SH-SY5Y (cell line): Measurements from ENCODE around the gene STX2.

Source experiments
- GATA2 ChIP-seq: IDR thresholded peaks from 2 replicates; pipeline ENCODE4 v1.6.1; 2011; ENCODE audit warnings: mild to moderate bottlenecking, low read depth, low read length
- GATA3 ChIP-seq: IDR thresholded peaks from 2 replicates; pipeline ENCODE4 v1.6.1; 2011; ENCODE audit warnings: low read depth, mild to moderate bottlenecking, low read length, moderate library complexity

The STX2 gene

DNA sequence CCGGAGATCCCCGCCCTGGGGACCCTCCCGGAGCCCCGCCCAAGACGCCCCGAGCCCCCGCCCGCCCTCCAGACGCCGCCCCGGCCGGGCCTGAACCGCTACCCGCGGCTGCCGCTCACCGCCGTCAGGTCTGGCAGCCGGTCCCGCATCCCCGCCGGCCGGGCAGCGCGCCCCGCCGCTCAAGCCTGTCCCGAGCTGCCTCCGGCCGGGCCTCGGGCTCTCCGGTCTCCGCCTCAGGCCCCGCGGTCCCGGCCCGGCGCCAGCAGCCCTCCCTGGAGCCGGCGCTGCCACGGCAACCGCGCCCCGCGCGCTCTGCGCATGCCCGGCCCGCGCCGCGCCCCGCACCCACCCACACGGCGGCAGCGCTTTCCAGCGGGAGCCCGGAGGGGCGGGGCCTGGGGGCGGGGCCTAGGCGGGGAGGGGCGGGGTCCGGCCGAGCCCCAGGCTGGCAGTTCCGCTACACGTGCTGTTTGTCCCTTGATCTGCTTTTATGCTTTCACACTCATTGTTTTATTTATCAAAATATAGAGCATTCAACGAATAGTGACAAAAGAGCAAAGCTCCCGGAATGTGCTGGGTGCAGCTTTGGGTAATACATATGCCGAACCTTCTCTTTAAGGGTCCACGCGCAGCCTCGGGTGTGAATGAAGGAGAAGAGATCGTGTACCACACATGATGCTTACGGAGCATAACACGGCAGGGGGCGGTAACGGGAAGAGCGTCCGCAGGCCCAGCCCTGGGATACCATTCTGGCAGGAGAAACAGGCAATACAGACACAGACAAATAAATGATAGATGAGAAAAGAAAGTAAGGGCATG is at the start of gene STX2:
Gene STX2, minus strand, starts transcription at position 300 of the 819 bp plus-strand sequence. Its CDS starts 151 bp downstream, at position 149.
- TF ChIP-seq GATA2 = no peak
- TF ChIP-seq GATA3 = no peak

DNA sequence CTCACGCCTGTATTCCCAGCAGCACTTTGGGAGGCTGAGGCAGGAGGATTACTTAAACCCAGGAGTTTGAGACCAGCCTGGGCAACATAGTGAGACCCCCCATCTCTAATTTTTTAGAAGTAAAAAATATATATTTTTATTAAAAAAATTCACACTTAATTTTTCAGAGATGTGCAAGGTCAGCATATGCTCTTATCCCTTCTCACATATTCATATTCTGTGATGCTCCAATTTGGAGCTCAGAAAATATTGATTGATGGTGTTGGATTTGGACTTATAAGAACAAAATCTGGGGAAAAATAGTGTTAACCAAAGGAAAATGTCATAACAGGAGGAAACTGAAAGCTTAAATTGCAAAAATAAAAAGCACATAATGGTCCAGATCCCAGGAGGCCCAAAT is 42.5 kb upstream of the STX2 start:
- TF ChIP-seq GATA3 (no peak), GATA2 (no peak)

DNA sequence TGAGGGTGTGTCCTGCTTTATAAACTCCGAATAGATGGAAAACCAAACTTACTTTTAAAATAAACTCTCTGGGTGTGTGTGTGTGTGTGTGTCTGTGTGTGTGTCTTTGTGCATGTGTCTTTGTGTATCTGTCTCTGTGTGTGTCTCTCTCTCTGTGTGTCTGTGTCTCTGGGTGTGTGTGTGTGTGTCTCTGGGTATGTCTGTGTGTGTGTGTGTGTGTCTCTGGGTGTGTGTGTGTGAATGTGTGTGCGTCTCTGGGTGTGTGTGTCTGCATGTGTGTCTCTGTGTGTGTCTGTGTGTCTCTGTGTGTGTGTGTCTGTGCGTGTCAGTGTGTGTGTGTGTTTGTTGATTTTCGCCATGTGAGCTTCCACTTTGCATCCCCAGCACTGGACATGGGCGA is 42.0 kb upstream of the STX2 start:
- TF ChIP-seq GATA3 (no peak), GATA2 (no peak)

DNA sequence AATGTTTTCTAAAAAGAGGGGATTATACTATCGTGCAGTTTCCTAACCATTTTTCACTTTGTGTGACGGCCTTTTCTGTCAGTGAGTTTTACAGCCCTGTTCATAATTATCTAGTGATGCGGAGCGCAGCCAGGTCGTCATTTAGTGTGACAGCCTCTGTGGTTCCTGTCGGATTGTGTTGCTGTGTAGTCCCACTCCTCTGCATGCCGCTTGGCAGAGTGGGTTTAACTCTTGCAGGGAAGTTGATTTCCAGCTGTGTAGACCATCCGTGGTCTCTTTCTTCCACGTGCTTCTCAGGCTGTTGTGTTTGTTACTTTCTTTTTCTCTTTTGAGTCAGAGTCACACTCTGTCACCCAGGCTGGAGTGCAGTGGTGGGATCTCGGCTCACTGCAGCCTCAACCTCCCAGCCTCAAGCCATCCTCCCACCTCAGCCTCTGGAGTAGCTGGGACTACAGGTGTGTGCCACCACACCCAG is 41.4 kb upstream of the STX2 start:
- TF ChIP-seq GATA2 = no peak
- TF ChIP-seq GATA3 = no peak

DNA sequence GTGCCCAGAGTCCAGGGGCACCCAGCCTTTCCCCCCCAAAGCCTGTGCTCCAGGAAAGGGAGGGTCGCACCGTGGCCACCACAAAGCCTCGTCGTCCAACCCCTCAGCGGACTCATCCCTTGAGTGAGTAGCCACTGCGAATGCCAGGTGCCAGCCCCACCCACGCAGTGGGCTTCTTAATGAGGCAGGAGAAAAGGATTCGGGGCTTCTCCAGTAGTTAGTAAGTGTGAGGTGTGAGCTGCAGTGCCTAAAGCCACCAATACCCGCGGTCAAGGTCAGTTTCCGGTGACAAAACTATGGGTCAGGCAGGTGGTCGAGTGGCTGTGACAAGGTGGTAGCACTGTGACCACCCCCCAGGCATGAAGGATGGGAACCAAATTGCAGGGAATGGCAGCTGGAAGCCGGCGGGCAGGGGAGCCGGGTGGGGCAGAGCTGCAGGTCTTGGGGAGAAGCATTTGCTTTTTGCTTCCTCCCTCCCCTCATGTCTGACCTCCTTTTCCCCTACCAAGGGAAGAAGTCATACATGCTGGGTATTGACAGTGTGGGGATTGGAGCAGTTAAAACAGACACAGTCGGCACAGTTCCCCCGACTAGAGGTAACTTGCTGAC is 40.8 kb upstream of the STX2 start:
- TF ChIP-seq GATA2 = no peak
- no peak for TF ChIP-seq GATA3

DNA sequence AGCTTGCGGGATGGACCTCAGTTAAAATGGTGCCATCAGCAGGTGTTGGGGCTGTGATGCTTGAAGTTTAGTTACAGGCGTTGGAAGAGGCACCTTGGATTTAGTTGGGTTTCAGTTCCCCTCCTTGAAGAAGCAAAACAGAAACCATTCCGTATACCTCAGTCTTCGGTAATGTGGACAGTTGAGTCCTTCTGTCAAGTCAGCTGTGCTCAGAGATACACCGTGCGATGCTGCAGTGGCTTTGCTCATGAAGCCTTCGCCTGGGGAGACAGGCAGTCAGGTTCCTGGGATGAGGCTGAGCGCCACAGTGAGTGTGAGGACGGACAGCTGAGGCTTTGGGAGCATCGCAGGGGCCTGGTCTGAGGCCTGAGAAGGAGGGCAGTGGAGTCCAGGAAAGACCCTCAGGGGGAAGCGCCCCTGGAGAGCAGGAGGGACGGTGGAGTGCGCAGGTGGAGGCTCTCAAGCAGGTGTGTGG is 40.2 kb upstream of the STX2 start:
- TF ChIP-seq GATA2 (no peak), GATA3 (no peak)

DNA sequence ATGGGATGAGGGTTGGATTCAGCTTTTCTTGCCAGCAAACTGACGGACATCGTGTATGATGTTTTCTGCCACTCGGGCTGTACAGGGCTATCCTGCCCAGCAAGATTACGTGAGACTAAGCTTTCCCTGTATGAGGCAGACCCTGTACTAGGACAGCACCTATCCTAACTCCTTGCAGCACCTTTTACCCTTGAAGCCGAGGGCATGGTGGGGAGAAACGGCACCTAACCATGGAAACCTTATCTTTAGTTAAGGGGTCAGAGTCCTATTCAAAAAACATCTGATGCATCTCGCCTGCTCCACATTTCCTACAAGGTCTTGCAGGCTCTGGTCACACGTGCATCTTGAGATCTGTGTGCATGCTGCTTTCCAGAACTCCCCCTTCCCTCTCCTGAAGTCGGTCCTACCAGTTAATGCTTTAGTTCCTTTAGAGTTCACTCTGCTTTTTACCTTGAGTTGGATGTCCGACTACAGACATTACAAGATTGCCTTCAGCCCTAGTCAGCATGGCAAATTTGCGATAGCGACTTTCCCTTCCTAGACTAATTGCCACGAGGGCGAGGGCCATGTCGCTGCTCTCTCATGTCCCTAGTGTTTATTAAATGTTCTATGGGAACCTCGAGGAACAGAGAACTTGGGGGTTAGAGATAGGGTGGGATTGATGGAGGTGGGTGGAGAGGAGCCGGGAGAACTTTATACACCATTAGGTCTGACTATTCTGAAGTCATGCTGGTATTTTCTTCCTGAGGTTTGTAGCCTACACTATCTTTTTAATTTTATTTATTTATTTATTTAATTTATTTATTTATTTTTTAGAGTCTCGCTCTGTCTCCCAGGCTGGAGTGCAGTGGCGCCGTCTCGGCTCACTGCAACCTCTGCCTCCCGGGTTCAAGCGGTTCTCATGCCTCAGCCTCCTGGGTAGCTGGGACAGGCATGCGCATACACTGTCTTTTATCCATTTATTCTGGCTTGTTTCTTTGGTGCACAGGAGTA is 39.4 kb upstream of the STX2 start:
- no peak for TF ChIP-seq GATA2
- no peak for TF ChIP-seq GATA3

DNA sequence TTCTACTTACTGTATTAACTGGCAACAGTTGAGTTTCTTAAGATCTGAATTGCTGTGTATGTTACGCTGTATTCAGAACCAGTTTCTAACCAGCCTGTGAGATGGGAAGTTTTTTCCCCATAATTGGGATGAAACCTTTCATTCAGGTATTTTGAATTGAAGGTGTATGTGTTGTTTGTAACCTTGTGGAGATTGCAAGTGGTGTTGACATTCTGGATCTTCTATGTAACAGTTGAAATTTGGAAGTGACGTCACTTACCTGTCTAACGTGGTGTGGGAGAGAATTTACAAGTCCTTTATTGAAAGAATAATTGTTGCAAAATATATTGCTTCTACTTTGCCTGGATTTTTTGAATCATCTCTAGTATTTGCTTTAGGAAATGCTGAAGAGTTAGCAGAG is 38.3 kb upstream of the STX2 start:
- TF ChIP-seq GATA2 = no peak; the same call in 1 of the 2 replicates
- TF ChIP-seq GATA3 = no peak

DNA sequence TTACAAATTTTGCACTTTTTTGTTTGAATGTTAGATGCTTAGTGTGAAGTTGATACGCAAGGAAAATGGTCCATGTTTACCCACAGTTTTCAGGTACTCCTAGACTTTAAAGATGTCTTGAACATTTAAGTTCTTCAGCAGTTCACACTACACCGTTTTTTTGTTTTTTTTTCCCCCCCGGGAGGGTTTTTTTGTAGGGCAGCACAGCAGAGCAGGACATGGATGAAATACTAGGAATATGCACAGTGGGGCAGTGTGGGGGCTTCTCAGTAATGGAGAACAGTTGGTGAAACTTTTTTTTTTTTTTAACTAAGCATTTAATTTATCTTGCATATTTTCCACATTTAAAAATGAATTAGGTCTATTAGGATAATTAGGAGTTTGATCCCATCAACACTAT is 37.7 kb upstream of the STX2 start:
- TF ChIP-seq GATA3 = no peak
- TF ChIP-seq GATA2 = no peak

DNA sequence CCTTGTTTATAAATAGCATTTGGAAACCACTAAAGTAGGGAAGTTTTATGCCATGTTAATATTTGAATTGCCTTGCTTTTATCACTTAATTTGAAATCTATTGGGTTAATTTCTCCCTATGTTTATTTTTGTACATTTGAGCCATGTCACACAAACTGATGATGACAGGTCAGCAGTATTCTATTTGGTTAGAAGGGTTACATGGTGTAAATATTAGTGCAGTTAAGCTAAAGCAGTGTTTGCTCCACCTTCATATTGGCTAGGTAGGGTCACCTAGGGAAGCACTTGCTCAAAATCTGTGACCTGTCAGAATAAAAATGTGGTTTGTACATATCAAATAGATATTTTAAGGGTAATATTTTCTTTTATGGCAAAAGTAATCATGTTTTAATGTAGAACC is 37.2 kb upstream of the STX2 start:
- TF ChIP-seq GATA3 (no peak), GATA2 (no peak)

DNA sequence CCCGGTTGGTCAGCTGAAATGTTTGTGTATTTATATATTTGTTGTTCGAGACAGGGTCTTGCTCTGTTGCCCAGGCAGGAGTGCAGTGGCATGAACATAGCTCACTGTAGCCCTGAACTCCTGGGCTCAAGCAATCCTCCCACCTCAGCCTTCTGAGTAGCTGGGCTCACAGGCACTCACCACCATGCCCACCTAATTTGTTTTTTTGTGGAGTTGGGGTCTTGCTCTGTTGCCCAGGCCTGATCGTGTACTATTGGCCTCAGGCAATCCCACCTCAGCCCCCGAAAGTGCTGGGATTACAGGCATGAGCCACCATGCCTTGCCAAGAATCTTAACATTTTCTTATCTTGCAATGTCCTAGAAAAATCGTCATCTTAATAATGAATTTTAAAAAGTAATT is 36.1 kb upstream of the STX2 start:
- no peak for TF ChIP-seq GATA2
- TF ChIP-seq GATA3 = no peak

DNA sequence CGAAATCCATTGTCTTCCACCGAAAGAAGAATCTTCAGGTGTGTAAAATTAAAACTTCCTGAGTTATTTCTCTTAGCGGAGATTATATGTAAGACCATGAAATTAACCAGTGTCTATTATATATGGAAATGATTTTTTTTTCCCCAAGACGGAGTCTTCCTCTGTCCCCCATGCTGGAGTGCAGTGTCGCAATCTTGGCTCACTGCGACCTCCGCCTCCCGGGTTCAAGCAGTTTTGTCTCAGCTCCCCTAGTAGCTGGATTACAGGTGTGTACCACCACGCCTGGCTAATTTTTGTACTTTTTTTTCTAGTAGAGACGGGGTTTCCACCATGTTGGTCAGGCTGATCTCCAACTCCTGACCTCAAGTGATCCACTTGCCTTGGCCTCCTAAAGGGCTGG is 35.6 kb upstream of the STX2 start:
- no peak for TF ChIP-seq GATA3
- no peak for TF ChIP-seq GATA2

DNA sequence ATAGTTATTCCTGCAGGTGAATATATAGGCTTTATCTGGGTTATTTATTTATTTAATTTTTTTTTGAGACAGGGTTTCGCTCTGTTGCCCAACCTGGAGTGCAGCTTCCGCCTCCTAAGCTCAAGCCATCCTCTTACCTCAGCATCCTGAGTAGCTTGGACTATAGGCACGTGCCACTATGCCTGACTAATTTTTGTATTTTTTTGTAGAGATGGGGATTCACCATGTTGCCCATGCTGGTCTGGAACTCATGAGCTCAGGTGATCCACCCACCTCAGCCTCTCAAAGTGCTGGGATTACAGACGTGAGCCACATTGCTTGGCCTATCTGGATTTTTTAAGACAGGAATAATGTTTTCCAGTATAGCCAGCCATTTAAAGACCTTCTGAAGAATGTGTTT is 34.8 kb upstream of the STX2 start:
- TF ChIP-seq GATA3 = no peak
- no peak for TF ChIP-seq GATA2

DNA sequence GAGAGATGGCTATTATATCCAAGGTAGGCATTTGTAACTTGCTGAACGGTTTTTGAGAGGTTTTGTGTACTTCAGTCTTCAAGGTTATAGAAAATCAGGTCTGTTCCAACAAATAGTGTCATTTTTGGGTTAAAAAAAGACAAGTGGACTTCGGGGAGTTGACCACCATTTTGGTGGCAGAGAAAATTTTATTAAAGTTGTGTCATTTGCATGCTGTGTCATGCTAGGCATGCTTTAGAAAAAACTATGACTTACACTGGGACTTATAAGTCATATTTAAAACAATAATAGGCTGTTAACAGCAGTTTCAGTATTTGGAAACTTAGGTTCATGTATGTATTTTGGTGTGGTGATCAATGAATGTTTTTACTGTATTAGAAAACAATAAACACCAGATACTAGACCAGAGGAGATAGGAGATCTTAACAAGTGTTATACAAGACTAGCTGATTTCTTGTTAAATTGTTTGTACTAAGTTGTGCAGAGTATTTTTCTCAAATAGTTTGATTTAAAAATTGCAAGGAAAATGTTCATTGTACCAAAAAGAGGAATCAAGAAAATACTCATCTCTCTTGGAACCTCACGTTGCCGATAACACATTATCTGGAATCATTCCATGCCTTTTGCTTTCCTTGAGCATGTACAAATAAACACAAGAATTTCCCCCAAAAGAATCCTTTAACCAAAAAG is 34.2 kb upstream of the STX2 start:
- TF ChIP-seq GATA2 (no peak), GATA3 (no peak)
